ENCODE data around the gene TSC22D4. TPM values are rescaled to one million over a fixed set of nuclear protein-coding genes. Genes with fewer than 3 reads are reported as not detected.

The TSC22D4 gene
- total and polyA plus RNA-seq, 9 of the 15 experiments (the other 6 are each of a cell fraction or from before 2014, with no cell fraction given) = 0.37 to 107 (median 28.7) TPM

GRCh38 chr7:100482728-100483089, 3.7 kb upstream of the TSC22D4 start (continued):
- no peak for TF ChIP-seq CUX1 (CRISPR knock-in tag; IDR thresholded peaks at IDR 0.05)
- peak; percentile 62 to 87 for TF ChIP-seq KDM1A (IDR thresholded peaks at IDR 0.05)
- no peak for TF ChIP-seq POLR3G (IDR thresholded peaks at IDR 0.05; ENCODE audit: extremely low read depth, insufficient read length, insufficient replicate concordance)
- TF ChIP-seq STAT5A (IDR thresholded peaks at IDR 0.05; ENCODE audit: borderline replicate concordance, low read length) = no peak
- no peak for TF ChIP-seq ZC3H11A (IDR thresholded peaks at IDR 0.05; ENCODE audit: low read depth, low read length)
- TF ChIP-seq FOXK1 (CRISPR knock-in tag; IDR thresholded peaks at IDR 0.05; ENCODE audit: borderline replicate concordance) = no peak

GRCh38 chr7:100481466-100481865, 2.5 kb upstream of the TSC22D4 start:
- Histone ChIP-seq H3K79me2 (ENCODE audit: control insufficient read depth, insufficient read depth, low read length) (peaks cover 27% of the 10 kb centered on the region), H3K4me2 (ENCODE audit: insufficient read depth, low read length) (no peak overlapping the region), H3K4me3 (no peak overlapping the region), H3K36me3 (ENCODE audit: control insufficient read depth, insufficient read depth, low read length) (peaks cover 8% of the 10 kb centered on the region; the same call in 1 of the 3 replicates), H3K4me1 (replicated peaks in 1 of 2; ENCODE audit: control insufficient read depth in 2 of 2, insufficient read depth in 2 of 2, low read length in 2 of 2) (peaks cover 16 to 76% of the 10 kb centered on the region in 2 experiments), H3K27me3 (ENCODE audit: control insufficient read depth in 2 of 2, insufficient read depth in 2 of 2, low read length in 2 of 2) (no peaks in the 10 kb centered on the region), H3K9ac (ENCODE audit: insufficient read depth in 1 of 2, low read depth in 2 of 2, low read length in 2 of 2) (no peak overlapping the region), H3K9me1 (ENCODE audit: control insufficient read depth, insufficient read depth, low read length) (no peaks in the 10 kb centered on the region), H2AFZ (ENCODE audit: low read depth, low read length) (no peak overlapping the region), H3K9me3 (replicated peaks; ENCODE audit: control insufficient read depth, insufficient read depth, low read depth, low read length) (no peaks in the 10 kb centered on the region), H3K27ac (ENCODE audit: extremely low read depth, low read depth, low read length) (no peak overlapping the region), H4K20me1 (replicated peaks; ENCODE audit: control insufficient read depth, insufficient read depth, low read length) (peaks cover 10% of the 10 kb centered on the region; the same call in 1 of the 2 replicates)
- CTCF ChIA-PET (ENCODE audit: low intra/inter-chr PET ratio) = interaction anchor here (3.3 kb wide), 1 partner anchor 78 kb away, joined by 30 read pairs; no protein-coding TSS in a partner anchor
- 54% methylated on average over 1 of the region's 1 CpG for WGBS (ENCODE audit: insufficient coverage, low coverage, missing lambda C conversion rate)
- TF ChIP-seq POLR2H (tag; IDR thresholded peaks at IDR 0.05; ENCODE audit: low read depth) = no peak
- TF ChIP-seq ZMIZ1 (IDR thresholded peaks at IDR 0.05; ENCODE audit: low read depth in 2 of 2, low read length in 2 of 2) = no peak
- no peak for TF ChIP-seq ZNF316 (IDR thresholded peaks at IDR 0.05)
- no peak for TF ChIP-seq RFX5 (IDR thresholded peaks at IDR 0.05; ENCODE audit: low read depth, low read length)
- TF ChIP-seq HEY1 (CRISPR knock-in tag; IDR thresholded peaks at IDR 0.05; ENCODE audit: borderline replicate concordance) = no peak
- FAIRE-seq (no peak), DNase-seq (ENCODE audit: extremely low read depth in 1 of 4, low spot score in 3 of 4) (no peak), ATAC-seq (no peak)
- in situ Hi-C loops (cut with MboI) (no loop called here), intact Hi-C loops (cut with micrococcal nuclease) (no loop called here)
- POLR2A ChIA-PET = interaction anchor here (0.6 to 1.0 kb wide), 2 partner anchors 12 to 1072 kb away, joined by 3 read pairs; no protein-coding TSS in a partner anchor
- no TSS peak for BruUV-seq (replicated peaks)

Data from K562 (cell line).